Left lung (tissue), 10 donors: ENCODE measurements around the gene GRXCR2. TPM values are rescaled to one million over a fixed set of nuclear protein-coding genes. Genes with fewer than 3 reads are reported as not detected.

Experiments
- ATAC-seq: fragments of 200-7000 bp; cut with Tn5 transposase; one replicate; pipeline ENCODE4 v1.9.1; 2020; ENCODE audit warnings: moderate library complexity
- DNase-seq, 4 donors: peaks; one replicate each; pipeline ENCODE4 v3.0.0-alpha.2; 2013 to 2020
- H3K27ac ChIP-seq, 2 donors: fragments of 200-600 bp; sonication (generic) in 1 of 2; one replicate each; pipeline versions ENCODE4 v1.5.0 to v1.8.0; 2020 to 2021
- H3K27me3 ChIP-seq, 2 donors: fragments of 200-600 bp; sonication (generic) in 1 of 2; one replicate each; pipeline versions ENCODE4 v1.5.0 to v1.8.0; 2020 to 2021
- H3K36me3 ChIP-seq, 2 donors: fragments of 200-600 bp; sonication (generic) in 1 of 2; one replicate each; pipeline versions ENCODE4 v1.5.0 to v1.8.0; 2020 to 2021
- H3K4me1 ChIP-seq, 2 donors: fragments of 200-600 bp; one replicate each; pipeline ENCODE4 v1.8.0; 2021
- H3K4me3 ChIP-seq, 2 donors: fragments of 200-600 bp; sonication (generic) in 1 of 2; one replicate each; pipeline versions ENCODE4 v1.5.0 to v1.8.0; 2020 to 2021; ENCODE audit warnings: mild to moderate bottlenecking in 1 of 2
- H3K9me3 ChIP-seq, 2 donors: fragments of 200-600 bp; sonication (generic) in 1 of 2; one replicate each; pipeline versions ENCODE4 v1.5.0 to v1.8.0; 2020 to 2021
- CTCF ChIP-seq, 2 donors: fragments of 200-600 bp; sonication (generic) in 1 of 2; IDR thresholded peaks; one replicate each; pipeline versions ENCODE4 v1.5.0 to v1.8.0; 2021; ENCODE audit warnings: antibody characterized with exemption in 2 of 2
- intact Hi-C, 2 donors: fragments of 100-400 bp; cut with DNase I; formaldehyde crosslinking; loops; one replicate each; pipeline versions ENCODE4 v1.11.2 to v1.14.2; 2022
- polyA plus RNA-seq, 6 donors: library from polyadenylated mRNA; unstranded; fragments of 120-200 nt; gene quantifications; one replicate each; pipeline ENCODE4 v1.2.1, GENCODE V29; 2013; ENCODE audit not compliant: insufficient read length in 6 of 6
- total RNA-seq, 2 donors: library from RNA; stranded (reverse); fragmentation: NEBNext Ultra II Directional; extraction: Animal tissue kit (Norgen Biotek cat#: 25700); gene quantifications; one replicate each; pipeline ENCODE4 v1.2.1, GENCODE V29; 2021
- donor health status: DM: no; HTN: yes; CAD: no.
- donor health status: DM: no; HTN: no; CAD: no.

Gene GRXCR2
- total and polyA plus RNA-seq, 8 donors = not detected

GRCh38 chr5:145918397-145918796, 45.6 kb upstream of the GRXCR2 start:
- no peaks in the 10 kb centered on the region for H3K9me3 ChIP-seq
- no peak for TF ChIP-seq CTCF (IDR thresholded peaks at IDR 0.05)
- no peaks in the 10 kb centered on the region for H3K4me1 ChIP-seq
- DNase-seq (no peak), ATAC-seq (no peak)
- intact Hi-C loops = no loop called here
- no peak overlapping the region for H3K27ac ChIP-seq
- no peaks in the 10 kb centered on the region for H3K27me3 ChIP-seq
- H3K4me3 ChIP-seq = no peak overlapping the region
- no peaks in the 10 kb centered on the region for H3K36me3 ChIP-seq

DNA sequence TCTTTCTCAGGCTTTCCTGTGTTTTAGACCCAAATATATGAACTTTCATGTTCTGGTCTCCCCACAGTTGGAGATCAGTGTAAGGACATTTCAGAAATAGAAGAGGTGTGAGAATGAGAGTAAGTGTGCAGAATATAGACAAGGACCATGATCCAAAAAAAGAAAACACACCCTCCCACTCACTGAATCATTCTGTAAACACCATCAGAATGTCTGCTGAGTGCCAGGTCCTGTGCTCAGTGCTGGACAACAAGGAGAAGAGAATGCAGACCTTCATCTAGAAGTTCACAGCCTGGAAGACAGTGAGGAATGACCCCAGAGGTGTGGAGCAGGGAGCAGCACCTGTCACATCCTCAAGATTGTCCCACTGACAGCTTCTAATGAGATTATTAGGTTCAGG, 44.5 kb upstream of the GRXCR2 start:
- intact Hi-C loops = no loop called here
- H3K4me1 ChIP-seq = no peaks in the 10 kb centered on the region
- H3K36me3 ChIP-seq = no peaks in the 10 kb centered on the region
- H3K4me3 ChIP-seq = no peak overlapping the region
- DNase-seq (no peak), ATAC-seq (peak; percentile 80)
- no peaks in the 10 kb centered on the region for H3K27me3 ChIP-seq
- H3K9me3 ChIP-seq = no peaks in the 10 kb centered on the region
- TF ChIP-seq CTCF (IDR thresholded peaks at IDR 0.05) = no peak
- H3K27ac ChIP-seq = no peak overlapping the region

- TF ChIP-seq CTCF (IDR thresholded peaks at IDR 0.05) = no peak
- H3K9me3 ChIP-seq = no peaks in the 10 kb centered on the region
- DNase-seq = no peak
- H3K4me3 ChIP-seq = no peak overlapping the region
- no peak overlapping the region for H3K27ac ChIP-seq
- ATAC-seq = no peak
- no peaks in the 10 kb centered on the region for H3K27me3 ChIP-seq
- intact Hi-C loops = no loop called here
- H3K36me3 ChIP-seq = no peaks in the 10 kb centered on the region
- no peaks in the 10 kb centered on the region for H3K4me1 ChIP-seq
Measured at GRCh38 chr5:145915970-145916638, 43.3 kb upstream of the GRXCR2 start.

GRCh38 chr5:145913701-145914100, 40.9 kb upstream of the GRXCR2 start:
- Histone ChIP-seq H3K36me3 (no peaks in the 10 kb centered on the region), H3K9me3 (no peaks in the 10 kb centered on the region), H3K4me1 (no peaks in the 10 kb centered on the region), H3K4me3 (no peak overlapping the region), H3K27ac (no peak overlapping the region), H3K27me3 (no peaks in the 10 kb centered on the region)
- intact Hi-C loops = no loop called here
- no peak for TF ChIP-seq CTCF (IDR thresholded peaks at IDR 0.05)
- no peak for DNase-seq
- ATAC-seq = no peak

DNA sequence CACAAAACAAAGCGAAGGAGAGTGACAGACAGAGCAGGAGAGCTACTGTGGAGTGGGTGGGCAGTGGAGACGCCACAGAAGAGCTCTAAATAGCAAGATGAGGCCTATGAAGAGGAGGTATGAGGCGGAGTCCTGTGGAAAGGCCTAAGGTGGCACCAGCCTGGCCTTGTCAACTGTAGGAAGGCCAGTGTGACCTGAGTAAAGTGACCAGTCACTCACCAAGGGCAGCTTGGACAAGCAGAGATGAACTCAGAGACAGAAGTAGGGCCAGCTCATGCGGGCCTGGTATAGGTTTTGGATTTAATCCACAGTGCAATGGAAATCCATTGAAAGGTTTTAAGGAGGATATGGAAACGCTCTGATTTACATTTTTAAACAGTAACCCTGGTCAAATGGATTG, 39.8 kb upstream of the GRXCR2 start:
- no peaks in the 10 kb centered on the region for H3K27me3 ChIP-seq
- no peak overlapping the region for H3K4me3 ChIP-seq
- H3K27ac ChIP-seq = no peak overlapping the region
- no peaks in the 10 kb centered on the region for H3K36me3 ChIP-seq
- no peaks in the 10 kb centered on the region for H3K4me1 ChIP-seq
- H3K9me3 ChIP-seq = no peaks in the 10 kb centered on the region
- TF ChIP-seq CTCF (IDR thresholded peaks at IDR 0.05) = no peak
- intact Hi-C loops = no loop called here
- DNase-seq (no peak), ATAC-seq (no peak)
